GM12801 (cell line): ENCODE measurements around the gene EIPR1.

ENCODE experiments used
- CTCF ChIP-seq: IDR thresholded peaks from one replicate; pipeline ENCODE4 v1.5.1; 2011; ENCODE audit warnings: control low read depth; ENCODE audit not compliant: insufficient read length; ENCODE audit errors: extremely low read depth

The EIPR1 gene

GRCh38 chr2:3168230-3168891, 209.3 kb downstream of the EIPR1 start:
- TF ChIP-seq CTCF: no peak

- TF ChIP-seq CTCF: no peak
Observed at GRCh38 chr2:3163401-3163800, 214.2 kb downstream of the EIPR1 start.

GRCh38 chr2:3162442-3163077, 215.1 kb downstream of the EIPR1 start:
- no peak for TF ChIP-seq CTCF

GRCh38 chr2:3160751-3161330, 216.8 kb downstream of the EIPR1 start:
- TF ChIP-seq CTCF: no peak

- TF ChIP-seq CTCF: no peak
Observed at GRCh38 chr2:3159782-3160545, 217.7 kb downstream of the EIPR1 start.

GRCh38 chr2:3154700-3155099, 222.9 kb downstream of the EIPR1 start:
- TF ChIP-seq CTCF: no peak

- TF ChIP-seq CTCF: no peak
Observed at GRCh38 chr2:3154146-3154545, 223.5 kb downstream of the EIPR1 start.
